ENCODE data around the gene NMNAT2. TPM values are rescaled to one million over a fixed set of nuclear protein-coding genes. Genes with fewer than 3 reads are reported as not detected.
A peak's percentile ranks its signal among the peaks of the same experiment; 100 is the strongest.
"Not testable (repeated sequence)": the region's sequence is repeated elsewhere in the genome, so short reads cannot be mapped to it uniquely, and the experiment has no call there.

Gene NMNAT2
- total and polyA plus RNA-seq, 2 donors = 0.23 to 0.28 TPM

GRCh38 chr1:183431840-183432547, 13.8 kb upstream of the NMNAT2 start:
- WGBS = 96% methylated on average over 4 of the region's 4 CpGs
- Histone ChIP-seq H3K4me3 (ENCODE audit: low read length in 2 of 2) (no peak overlapping the region), H3K9me3 (ENCODE audit: control insufficient read depth in 2 of 2, insufficient read depth in 1 of 2, low read length in 1 of 2) (no peaks in the 10 kb centered on the region), H3K4me1 (ENCODE audit: control insufficient read depth in 2 of 2, insufficient read depth in 2 of 2, low read length in 2 of 2) (no peaks in the 10 kb centered on the region), H3K27me3 (ENCODE audit: control insufficient read depth in 2 of 2, insufficient read depth in 1 of 2, low read length in 1 of 2) (no peaks in the 10 kb centered on the region), H3K36me3 (ENCODE audit: control insufficient read depth in 2 of 2, insufficient read depth in 2 of 2, low read length in 1 of 2) (no peaks in the 10 kb centered on the region), H3K27ac (ENCODE audit: low read depth in 1 of 2, low read length in 1 of 2) (no peak overlapping the region)
- no peak for DNase-seq (ENCODE audit: low read depth in 6 of 9, low spot score in 9 of 9)

- H3K27ac ChIP-seq (ENCODE audit: low read depth in 1 of 2, low read length in 1 of 2); H3K4me3 ChIP-seq (ENCODE audit: low read length in 2 of 2); H3K36me3 ChIP-seq (ENCODE audit: control insufficient read depth in 2 of 2, insufficient read depth in 2 of 2, low read length in 1 of 2); H3K27me3 ChIP-seq (ENCODE audit: control insufficient read depth in 2 of 2, insufficient read depth in 1 of 2, low read length in 1 of 2); DNase-seq (ENCODE audit: low read depth in 6 of 9, low spot score in 9 of 9); H3K9me3 ChIP-seq (ENCODE audit: control insufficient read depth in 2 of 2, insufficient read depth in 1 of 2, low read length in 1 of 2); H3K4me1 ChIP-seq (ENCODE audit: control insufficient read depth in 2 of 2, insufficient read depth in 2 of 2, low read length in 2 of 2): not testable (repeated sequence)
- 81% methylated on average over 3 of the region's 3 CpGs for WGBS
Measured at GRCh38 chr1:183427591-183427990, 9.4 kb upstream of the NMNAT2 start.

- peaks cover 0 to 8% of the 10 kb centered on the region in 2 donors for H3K27me3 ChIP-seq (ENCODE audit: control insufficient read depth in 2 of 2, insufficient read depth in 1 of 2, low read length in 1 of 2)
Measured at GRCh38 chr1:183424691-183425090, 6.5 kb upstream of the NMNAT2 start.

GRCh38 chr1:183423541-183423940, 5.4 kb upstream of the NMNAT2 start:
- no peaks in the 10 kb centered on the region for H3K36me3 ChIP-seq (ENCODE audit: control insufficient read depth in 2 of 2, insufficient read depth in 2 of 2, low read length in 1 of 2)
- no peak for DNase-seq (ENCODE audit: low read depth in 6 of 9, low spot score in 9 of 9)
- H3K9me3 ChIP-seq (ENCODE audit: control insufficient read depth in 2 of 2, insufficient read depth in 1 of 2, low read length in 1 of 2) = no peaks in the 10 kb centered on the region
- peaks cover 6 to 20% of the 10 kb centered on the region in 2 donors for H3K27me3 ChIP-seq (ENCODE audit: control insufficient read depth in 2 of 2, insufficient read depth in 1 of 2, low read length in 1 of 2)
- no peak overlapping the region for H3K4me3 ChIP-seq (ENCODE audit: low read length in 2 of 2)
- no peaks in the 10 kb centered on the region for H3K4me1 ChIP-seq (ENCODE audit: control insufficient read depth in 2 of 2, insufficient read depth in 2 of 2, low read length in 2 of 2)
- no peak overlapping the region for H3K27ac ChIP-seq (ENCODE audit: low read depth in 1 of 2, low read length in 1 of 2)
- WGBS = 39% methylated on average over 1 of the region's 1 CpG

More at GRCh38 chr1:183424691-183425090, 6.5 kb upstream of the NMNAT2 start:
- DNase-seq (ENCODE audit: low read depth in 6 of 9, low spot score in 9 of 9) = no peak
- Histone ChIP-seq H3K4me1 (ENCODE audit: control insufficient read depth in 2 of 2, insufficient read depth in 2 of 2, low read length in 2 of 2) (no peaks in the 10 kb centered on the region), H3K27ac (ENCODE audit: low read depth in 1 of 2, low read length in 1 of 2) (no peak overlapping the region), H3K4me3 (ENCODE audit: low read length in 2 of 2) (no peak overlapping the region), H3K36me3 (ENCODE audit: control insufficient read depth in 2 of 2, insufficient read depth in 2 of 2, low read length in 1 of 2) (no peaks in the 10 kb centered on the region), H3K9me3 (ENCODE audit: control insufficient read depth in 2 of 2, insufficient read depth in 1 of 2, low read length in 1 of 2) (no peaks in the 10 kb centered on the region)

- H3K4me3 ChIP-seq (ENCODE audit: low read length in 2 of 2) = no peak overlapping the region
- no peaks in the 10 kb centered on the region for H3K36me3 ChIP-seq (ENCODE audit: control insufficient read depth in 2 of 2, insufficient read depth in 2 of 2, low read length in 1 of 2)
- no peak overlapping the region for H3K27ac ChIP-seq (ENCODE audit: low read depth in 1 of 2, low read length in 1 of 2)
- peaks cover 0 to 3% of the 10 kb centered on the region in 2 donors for H3K9me3 ChIP-seq (ENCODE audit: control insufficient read depth in 2 of 2, insufficient read depth in 1 of 2, low read length in 1 of 2)
- peaks cover 6% of the 10 kb centered on the region in 2 donors for H3K4me1 ChIP-seq (ENCODE audit: control insufficient read depth in 2 of 2, insufficient read depth in 2 of 2, low read length in 2 of 2)
- H3K27me3 ChIP-seq (ENCODE audit: control insufficient read depth in 2 of 2, insufficient read depth in 1 of 2, low read length in 1 of 2) = peaks cover 35 to 53% of the 10 kb centered on the region in 2 donors
- no peak for DNase-seq (ENCODE audit: low read depth in 6 of 9, low spot score in 9 of 9)
- WGBS = 82% methylated on average over 3 of the region's 3 CpGs
Measured at GRCh38 chr1:183419399-183419798, 1.2 kb upstream of the NMNAT2 start.

- WGBS = 82% methylated on average over 6 of the region's 6 CpGs
Measured at GRCh38 chr1:183418696-183419095, 516 bp upstream of the NMNAT2 start.

GRCh38 chr1:183416850-183417771, 1.1 kb downstream of the NMNAT2 start:
- Histone ChIP-seq H3K36me3 (ENCODE audit: control insufficient read depth in 2 of 2, insufficient read depth in 2 of 2, low read length in 1 of 2) (no peaks in the 10 kb centered on the region), H3K4me1 (ENCODE audit: control insufficient read depth in 2 of 2, insufficient read depth in 2 of 2, low read length in 2 of 2) (peaks cover 6% of the 10 kb centered on the region in 2 donors), H3K27ac (ENCODE audit: low read depth in 1 of 2, low read length in 1 of 2) (no peak overlapping the region), H3K4me3 (ENCODE audit: low read length in 2 of 2) (no peak overlapping the region), H3K9me3 (ENCODE audit: control insufficient read depth in 2 of 2, insufficient read depth in 1 of 2, low read length in 1 of 2) (peaks cover 0 to 3% of the 10 kb centered on the region in 2 donors), H3K27me3 (ENCODE audit: control insufficient read depth in 2 of 2, insufficient read depth in 1 of 2, low read length in 1 of 2) (peaks cover 35 to 54% of the 10 kb centered on the region in 2 donors)
- peak in 8 of 9 donors; percentile 9 to 66 (median 37) for DNase-seq (ENCODE audit: low read depth in 6 of 9, low spot score in 9 of 9)
- WGBS = 6% methylated on average over 69 of the region's 69 CpGs

More at GRCh38 chr1:183418696-183419095, 516 bp upstream of the NMNAT2 start:
- H3K9me3 ChIP-seq (ENCODE audit: control insufficient read depth in 2 of 2, insufficient read depth in 1 of 2, low read length in 1 of 2) = peaks cover 0 to 3% of the 10 kb centered on the region in 2 donors
- peaks cover 6% of the 10 kb centered on the region in 2 donors for H3K4me1 ChIP-seq (ENCODE audit: control insufficient read depth in 2 of 2, insufficient read depth in 2 of 2, low read length in 2 of 2)
- H3K27ac ChIP-seq (ENCODE audit: low read depth in 1 of 2, low read length in 1 of 2) = no peak overlapping the region
- DNase-seq (ENCODE audit: low read depth in 6 of 9, low spot score in 9 of 9) = no peak
- peaks cover 35 to 53% of the 10 kb centered on the region in 2 donors for H3K27me3 ChIP-seq (ENCODE audit: control insufficient read depth in 2 of 2, insufficient read depth in 1 of 2, low read length in 1 of 2)
- no peak overlapping the region for H3K4me3 ChIP-seq (ENCODE audit: low read length in 2 of 2)
- no peaks in the 10 kb centered on the region for H3K36me3 ChIP-seq (ENCODE audit: control insufficient read depth in 2 of 2, insufficient read depth in 2 of 2, low read length in 1 of 2)

- H3K4me1 ChIP-seq (ENCODE audit: control insufficient read depth in 2 of 2, insufficient read depth in 2 of 2, low read length in 2 of 2) = peaks cover 6% of the 10 kb centered on the region in 2 donors
- H3K27ac ChIP-seq (ENCODE audit: low read depth in 1 of 2, low read length in 1 of 2) = no peak overlapping the region
- no peak overlapping the region for H3K4me3 ChIP-seq (ENCODE audit: low read length in 2 of 2)
- peaks cover 35 to 45% of the 10 kb centered on the region in 2 donors for H3K27me3 ChIP-seq (ENCODE audit: control insufficient read depth in 2 of 2, insufficient read depth in 1 of 2, low read length in 1 of 2)
- H3K36me3 ChIP-seq (ENCODE audit: control insufficient read depth in 2 of 2, insufficient read depth in 2 of 2, low read length in 1 of 2) = no peaks in the 10 kb centered on the region
- no peak for DNase-seq (ENCODE audit: low read depth in 6 of 9, low spot score in 9 of 9)
- peaks cover 0 to 3% of the 10 kb centered on the region in 2 donors for H3K9me3 ChIP-seq (ENCODE audit: control insufficient read depth in 2 of 2, insufficient read depth in 1 of 2, low read length in 1 of 2)
Measured at GRCh38 chr1:183414365-183414764, 3.8 kb downstream of the NMNAT2 start.

GRCh38 chr1:183411091-183411490, 7.1 kb downstream of the NMNAT2 start:
- Histone ChIP-seq H3K27me3 (ENCODE audit: control insufficient read depth in 2 of 2, insufficient read depth in 1 of 2, low read length in 1 of 2) (peaks cover 6 to 12% of the 10 kb centered on the region in 2 donors), H3K27ac (ENCODE audit: low read depth in 1 of 2, low read length in 1 of 2) (no peak overlapping the region), H3K9me3 (ENCODE audit: control insufficient read depth in 2 of 2, insufficient read depth in 1 of 2, low read length in 1 of 2) (no peaks in the 10 kb centered on the region), H3K36me3 (ENCODE audit: control insufficient read depth in 2 of 2, insufficient read depth in 2 of 2, low read length in 1 of 2) (no peaks in the 10 kb centered on the region), H3K4me1 (ENCODE audit: control insufficient read depth in 2 of 2, insufficient read depth in 2 of 2, low read length in 2 of 2) (no peaks in the 10 kb centered on the region), H3K4me3 (ENCODE audit: low read length in 2 of 2) (no peak overlapping the region)
- no peak for DNase-seq (ENCODE audit: low read depth in 6 of 9, low spot score in 9 of 9)
- 96% methylated on average over 2 of the region's 2 CpGs for WGBS

All from thymus (tissue), 11 donors.